Measurements from ENCODE around the gene TRIOBP. TPM values are rescaled to one million over a fixed set of nuclear protein-coding genes. Genes with fewer than 3 reads are reported as not detected.

TRIOBP gene
- total and polyA plus RNA-seq, 7 experiments from 2014 or later: 6.7 to 43.0 (median 22.9) TPM

GRCh38 chr22:37705205-37705604, 8.4 kb downstream of the TRIOBP start:
- Histone ChIP-seq H3K4me1 (ENCODE audit: control insufficient read depth in 2 of 2, insufficient read depth in 2 of 2, low read length in 2 of 2) (no peaks in the 10 kb centered on the region), H3K9me3 (ENCODE audit: control insufficient read depth in 2 of 3, low read length in 3 of 3) (no peaks in the 10 kb centered on the region), H3K27me3 (ENCODE audit: control insufficient read depth in 2 of 2, insufficient read depth in 2 of 2, low read length in 2 of 2) (no peaks in the 10 kb centered on the region), H3K27ac (ENCODE audit: low read depth, low read length) (no peak overlapping the region), H3K36me3 (ENCODE audit: control insufficient read depth in 2 of 3, insufficient read depth in 3 of 3, low read length in 3 of 3) (peaks cover 0 to 8% (median 0%) of the 10 kb centered on the region in 3 experiments), H3K4me3 (ENCODE audit: low read length) (no peak overlapping the region)
- ATAC-seq: no peak
- intact Hi-C loops (cut with micrococcal nuclease): no loop called here
- ChIA-PET POLR2A (no interaction called here), CTCF (no interaction called here)
- Mint-ChIP-seq H3K36me3 (peaks cover 0 to 15% (median 3%) of the 10 kb centered on the region in 5 donors), H3K4me3 (no peak overlapping the region), H3K27ac (no peak overlapping the region), H3K4me1 (peaks cover 0 to 4% (median 0%) of the 10 kb centered on the region in 7 donors), H3K9me3 (no peaks in the 10 kb centered on the region), H3K27me3 (no peaks in the 10 kb centered on the region)
- DNase-seq: no peak

DNA sequence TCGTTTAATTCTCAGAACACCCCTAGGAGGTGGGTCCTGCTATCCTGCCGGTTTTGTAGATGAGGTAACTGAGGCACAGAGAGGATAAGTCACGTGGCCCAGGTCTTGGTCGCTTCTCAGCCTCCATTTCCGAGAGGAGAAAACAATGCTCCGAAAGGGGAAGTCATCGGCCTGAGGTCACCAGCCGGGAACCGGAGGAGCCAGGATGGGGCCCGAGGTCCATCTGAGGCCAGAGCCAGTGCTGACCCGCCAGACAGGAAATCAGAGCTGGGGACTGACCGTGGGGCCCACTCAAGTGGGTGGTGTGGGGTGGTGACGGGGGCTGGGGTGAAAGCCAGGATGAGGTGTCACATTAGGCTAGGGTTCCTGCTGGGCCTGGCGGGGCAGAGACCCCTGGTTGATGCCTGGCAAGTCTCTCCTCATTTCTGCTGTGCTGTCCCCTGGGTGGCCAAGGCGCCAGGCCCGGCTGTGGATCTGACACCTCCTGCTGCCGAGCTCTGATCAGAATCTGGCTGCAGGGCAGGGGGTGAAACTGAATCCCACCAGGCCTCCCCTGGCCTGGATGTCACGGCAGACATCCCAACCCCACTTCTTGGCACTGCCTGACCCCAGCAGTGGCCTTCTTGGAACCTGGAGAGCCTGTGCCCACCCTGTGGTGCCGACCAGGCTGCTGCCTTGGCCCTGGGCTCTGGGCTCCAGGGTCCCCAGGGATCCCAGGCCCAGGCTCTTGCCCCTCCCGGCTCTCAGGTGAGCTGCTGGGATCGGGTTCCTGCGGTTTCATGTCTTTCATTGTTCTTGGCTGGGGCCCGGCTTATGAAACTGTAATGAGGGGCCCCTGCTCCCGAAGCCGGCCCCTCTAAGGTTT, 12.0 kb downstream of the TRIOBP start:
- no peak overlapping the region for H3K4me3 Mint-ChIP-seq
- peaks cover 0 to 17% (median 3%) of the 10 kb centered on the region in 5 donors for H3K36me3 Mint-ChIP-seq
- CTCF ChIA-PET: no interaction called here
- Histone ChIP-seq H3K27me3 (ENCODE audit: control insufficient read depth in 2 of 2, insufficient read depth in 2 of 2, low read length in 2 of 2) (no peaks in the 10 kb centered on the region), H3K4me3 (ENCODE audit: low read length) (no peak overlapping the region), H3K27ac (ENCODE audit: low read depth, low read length) (no peak overlapping the region), H3K4me1 (ENCODE audit: control insufficient read depth in 2 of 2, insufficient read depth in 2 of 2, low read length in 2 of 2) (no peaks in the 10 kb centered on the region), H3K9me3 (ENCODE audit: control insufficient read depth in 2 of 3, low read length in 3 of 3) (no peaks in the 10 kb centered on the region), H3K36me3 (ENCODE audit: control insufficient read depth in 2 of 3, insufficient read depth in 3 of 3, low read length in 3 of 3) (peaks cover 0 to 11% (median 0%) of the 10 kb centered on the region in 3 experiments)
- no peak overlapping the region for H3K27ac Mint-ChIP-seq
- H3K9me3 Mint-ChIP-seq: no peaks in the 10 kb centered on the region
- no peaks in the 10 kb centered on the region for H3K4me1 Mint-ChIP-seq
- DNase-seq (no peak), ATAC-seq (peak; percentile 47)
- intact Hi-C loops (cut with micrococcal nuclease): no loop called here
- POLR2A ChIA-PET: no interaction called here
- H3K27me3 Mint-ChIP-seq: no peaks in the 10 kb centered on the region

DNA sequence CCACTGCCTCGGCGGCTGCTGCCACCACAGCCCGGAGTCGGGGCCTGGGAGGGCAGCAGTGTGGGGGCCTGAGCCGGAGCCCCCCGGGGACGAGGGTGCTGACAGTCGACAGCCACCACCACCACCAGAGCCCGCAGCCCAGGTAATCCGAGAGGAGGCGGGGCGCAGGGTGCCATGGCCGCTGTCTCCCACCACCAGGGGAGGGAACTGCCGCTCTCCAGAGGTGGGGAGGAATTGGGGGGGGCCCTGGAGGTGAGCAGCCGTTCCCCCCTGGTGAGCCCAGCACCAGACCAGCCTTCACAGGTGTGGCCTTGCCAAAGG, 12.6 kb downstream of the TRIOBP start:
- Histone ChIP-seq H3K36me3 (ENCODE audit: control insufficient read depth in 2 of 3, insufficient read depth in 3 of 3, low read length in 3 of 3) (peaks cover 0 to 11% (median 0%) of the 10 kb centered on the region in 3 experiments), H3K9me3 (ENCODE audit: control insufficient read depth in 2 of 3, low read length in 3 of 3) (no peaks in the 10 kb centered on the region), H3K4me1 (ENCODE audit: control insufficient read depth in 2 of 2, insufficient read depth in 2 of 2, low read length in 2 of 2) (no peaks in the 10 kb centered on the region), H3K4me3 (ENCODE audit: low read length) (no peak overlapping the region), H3K27me3 (ENCODE audit: control insufficient read depth in 2 of 2, insufficient read depth in 2 of 2, low read length in 2 of 2) (no peaks in the 10 kb centered on the region), H3K27ac (ENCODE audit: low read depth, low read length) (no peak overlapping the region)
- no peaks in the 10 kb centered on the region for H3K27me3 Mint-ChIP-seq
- ATAC-seq (no peak), DNase-seq (no peak)
- H3K27ac Mint-ChIP-seq: no peak overlapping the region
- H3K4me3 Mint-ChIP-seq: no peak overlapping the region
- H3K36me3 Mint-ChIP-seq: peaks cover 0 to 16% (median 3%) of the 10 kb centered on the region in 5 donors
- intact Hi-C loops (cut with micrococcal nuclease): no loop called here
- no peaks in the 10 kb centered on the region for H3K9me3 Mint-ChIP-seq
- ChIA-PET CTCF (no interaction called here), POLR2A (no interaction called here)
- H3K4me1 Mint-ChIP-seq: no peaks in the 10 kb centered on the region

- H3K9me3 ChIP-seq (ENCODE audit: control insufficient read depth in 2 of 3, low read length in 3 of 3): no peaks in the 10 kb centered on the region
- H3K36me3 ChIP-seq (ENCODE audit: control insufficient read depth in 2 of 3, insufficient read depth in 3 of 3, low read length in 3 of 3): peaks cover 0 to 11% (median 0%) of the 10 kb centered on the region in 3 experiments
- no peak overlapping the region for H3K27ac ChIP-seq (ENCODE audit: low read depth, low read length)
- H3K4me3 ChIP-seq (ENCODE audit: low read length): no peak overlapping the region
- intact Hi-C loops (cut with micrococcal nuclease): no loop called here
- H3K4me1 Mint-ChIP-seq: no peaks in the 10 kb centered on the region
- ATAC-seq (no peak), DNase-seq (no peak)
- H3K27ac Mint-ChIP-seq: no peak overlapping the region
- no peaks in the 10 kb centered on the region for H3K9me3 Mint-ChIP-seq
- CTCF ChIA-PET: no interaction called here
- H3K27me3 ChIP-seq (ENCODE audit: control insufficient read depth in 2 of 2, insufficient read depth in 2 of 2, low read length in 2 of 2): no peaks in the 10 kb centered on the region
- H3K27me3 Mint-ChIP-seq: no peaks in the 10 kb centered on the region
- peaks cover 0 to 12% (median 2%) of the 10 kb centered on the region in 5 donors for H3K36me3 Mint-ChIP-seq
- POLR2A ChIA-PET: no interaction called here
- no peaks in the 10 kb centered on the region for H3K4me1 ChIP-seq (ENCODE audit: control insufficient read depth in 2 of 2, insufficient read depth in 2 of 2, low read length in 2 of 2)
- no peak overlapping the region for H3K4me3 Mint-ChIP-seq
Measured at GRCh38 chr22:37710675-37711074, 13.8 kb downstream of the TRIOBP start.

DNA sequence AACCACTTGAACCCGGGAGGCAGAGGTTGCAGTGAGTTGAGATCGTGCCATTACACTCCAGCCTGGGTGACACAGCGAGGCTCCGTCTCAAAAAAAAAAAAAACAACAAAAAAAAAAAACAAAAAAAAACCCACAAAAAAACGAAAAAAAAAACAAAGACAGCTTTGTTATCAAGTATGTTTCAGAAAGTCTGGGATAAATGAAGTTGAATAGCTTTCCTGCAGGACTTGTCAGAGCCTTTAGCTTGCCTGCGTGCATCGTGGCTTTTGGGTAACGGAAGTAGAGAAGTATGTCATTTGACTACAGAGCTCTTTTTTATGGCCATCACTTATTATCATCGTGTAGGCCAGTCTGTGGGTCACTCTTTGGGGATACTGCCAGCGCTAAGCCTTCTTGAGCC, 14.6 kb downstream of the TRIOBP start:
- no peaks in the 10 kb centered on the region for H3K4me1 Mint-ChIP-seq
- no peaks in the 10 kb centered on the region for H3K27me3 ChIP-seq (ENCODE audit: control insufficient read depth in 2 of 2, insufficient read depth in 2 of 2, low read length in 2 of 2)
- H3K4me1 ChIP-seq (ENCODE audit: control insufficient read depth in 2 of 2, insufficient read depth in 2 of 2, low read length in 2 of 2): no peaks in the 10 kb centered on the region
- H3K27ac ChIP-seq (ENCODE audit: low read depth, low read length): no peak overlapping the region
- no peak overlapping the region for H3K4me3 Mint-ChIP-seq
- H3K27ac Mint-ChIP-seq: no peak overlapping the region
- peaks cover 0 to 7% (median under 1%) of the 10 kb centered on the region in 5 donors for H3K36me3 Mint-ChIP-seq
- H3K4me3 ChIP-seq (ENCODE audit: low read length): no peak overlapping the region
- no peaks in the 10 kb centered on the region for H3K9me3 Mint-ChIP-seq
- intact Hi-C loops (cut with micrococcal nuclease): no loop called here
- H3K27me3 Mint-ChIP-seq: no peaks in the 10 kb centered on the region
- ATAC-seq: no peak
- no peaks in the 10 kb centered on the region for H3K9me3 ChIP-seq (ENCODE audit: control insufficient read depth in 2 of 3, low read length in 3 of 3)
- peaks cover 0 to 7% (median 0%) of the 10 kb centered on the region in 3 experiments for H3K36me3 ChIP-seq (ENCODE audit: control insufficient read depth in 2 of 3, insufficient read depth in 3 of 3, low read length in 3 of 3)
- ChIA-PET CTCF (interaction anchor here (0.8 kb wide), 1 partner anchor 153 kb away, joined by 3 read pairs; no protein-coding TSS in a partner anchor), POLR2A (interaction anchor here (0.7 kb wide), 1 partner anchor 8 kb away, joined by 3 read pairs; no protein-coding TSS in a partner anchor)
- no peak for DNase-seq

GRCh38 chr22:37713761-37714160, 16.9 kb downstream of the TRIOBP start:
- H3K4me1 Mint-ChIP-seq: no peaks in the 10 kb centered on the region
- Histone ChIP-seq H3K4me1 (ENCODE audit: control insufficient read depth in 2 of 2, insufficient read depth in 2 of 2, low read length in 2 of 2) (no peaks in the 10 kb centered on the region), H3K27me3 (ENCODE audit: control insufficient read depth in 2 of 2, insufficient read depth in 2 of 2, low read length in 2 of 2) (no peaks in the 10 kb centered on the region), H3K9me3 (ENCODE audit: control insufficient read depth in 2 of 3, low read length in 3 of 3) (no peaks in the 10 kb centered on the region), H3K4me3 (ENCODE audit: low read length) (no peak overlapping the region), H3K36me3 (ENCODE audit: control insufficient read depth in 2 of 3, insufficient read depth in 3 of 3, low read length in 3 of 3) (peaks cover 0 to 7% (median 0%) of the 10 kb centered on the region in 3 experiments), H3K27ac (ENCODE audit: low read depth, low read length) (no peak overlapping the region)
- DNase-seq (no peak), ATAC-seq (no peak)
- no peak overlapping the region for H3K4me3 Mint-ChIP-seq
- CTCF ChIA-PET: interaction anchor here (0.6 kb wide), 1 partner anchor 83 kb away, joined by 3 read pairs; no protein-coding TSS in a partner anchor
- H3K27ac Mint-ChIP-seq: no peak overlapping the region
- no peaks in the 10 kb centered on the region for H3K9me3 Mint-ChIP-seq
- intact Hi-C loops (cut with micrococcal nuclease): no loop called here
- POLR2A ChIA-PET: no interaction called here
- peaks cover 0 to 15% (median 7%) of the 10 kb centered on the region in 5 donors for H3K36me3 Mint-ChIP-seq
- H3K27me3 Mint-ChIP-seq: no peaks in the 10 kb centered on the region

GRCh38 chr22:37714634-37715033, 17.8 kb downstream of the TRIOBP start:
- H3K9me3 ChIP-seq (ENCODE audit: control insufficient read depth in 2 of 3, low read length in 3 of 3): no peaks in the 10 kb centered on the region
- Mint-ChIP-seq H3K27me3 (no peaks in the 10 kb centered on the region), H3K27ac (no peak overlapping the region), H3K4me1 (peaks cover 0 to under 1% (median 0%) of the 10 kb centered on the region in 7 donors), H3K9me3 (no peaks in the 10 kb centered on the region), H3K4me3 (no peak overlapping the region), H3K36me3 (peaks cover 0 to 15% (median 7%) of the 10 kb centered on the region in 5 donors)
- intact Hi-C loops (cut with micrococcal nuclease): no loop called here
- no peak overlapping the region for H3K27ac ChIP-seq (ENCODE audit: low read depth, low read length)
- ChIA-PET POLR2A (interaction anchor here (0.6 kb wide), 1 partner anchor 21 kb away, joined by 3 read pairs; no protein-coding TSS in a partner anchor), CTCF (no interaction called here)
- peaks cover 0 to 7% (median 0%) of the 10 kb centered on the region in 3 experiments for H3K36me3 ChIP-seq (ENCODE audit: control insufficient read depth in 2 of 3, insufficient read depth in 3 of 3, low read length in 3 of 3)
- DNase-seq (no peak), ATAC-seq (no peak)
- no peaks in the 10 kb centered on the region for H3K4me1 ChIP-seq (ENCODE audit: control insufficient read depth in 2 of 2, insufficient read depth in 2 of 2, low read length in 2 of 2)
- H3K27me3 ChIP-seq (ENCODE audit: control insufficient read depth in 2 of 2, insufficient read depth in 2 of 2, low read length in 2 of 2): no peaks in the 10 kb centered on the region
- H3K4me3 ChIP-seq (ENCODE audit: low read length): no peak overlapping the region
